HepG2 (cell line): Measurements from ENCODE around the gene COL8A2. TPM values are rescaled to one million over a fixed set of nuclear protein-coding genes. Genes with fewer than 3 reads are reported as not detected.

Source experiments
- ELF3 ChIP-seq: IDR thresholded peaks from 2 replicates; pipeline ENCODE4 v1.6.1; 2016; ENCODE audit warnings: missing genetic modification reagents, missing compliant biosample characterization
- ETV5 ChIP-seq: IDR thresholded peaks from 2 replicates; pipeline ENCODE4 v1.6.1; 2018; ENCODE audit warnings: missing biosample characterization, missing genetic modification reagents, inconsistent platforms, borderline replicate concordance
- FOXM1 ChIP-seq: sonication (generic); formaldehyde crosslinking; IDR thresholded peaks from 2 replicates; pipeline ENCODE4 v1.5.0; 2020; ENCODE audit warnings: missing genetic modification reagents
- GABPA ChIP-seq, 2 experiments: IDR thresholded peaks; 2 replicates each; pipeline ENCODE4 v1.6.1; 2011 to 2016; ENCODE audit warnings: low read depth in 2 of 2, low read length in 1 of 2, missing biosample characterization in 1 of 2, missing genetic modification characterization in 1 of 2
- HIVEP1 ChIP-seq: sonication (generic); formaldehyde crosslinking; IDR thresholded peaks from 2 replicates; pipeline ENCODE4 v1.4.0; 2020; ENCODE audit warnings: mild to moderate bottlenecking, missing genetic modification reagents
- JUNB ChIP-seq: sonication (generic); formaldehyde crosslinking; IDR thresholded peaks from 2 replicates; pipeline ENCODE4 v1.8.0; 2022; ENCODE audit warnings: missing genetic modification reagents, mild to moderate bottlenecking, borderline replicate concordance
- PAX8 ChIP-seq: sonication (generic); formaldehyde crosslinking; IDR thresholded peaks from 2 replicates; pipeline ENCODE4 v1.8.0; 2022; ENCODE audit warnings: mild to moderate bottlenecking, missing genetic modification reagents, borderline replicate concordance
- PRMT3 ChIP-seq: sonication (generic); formaldehyde crosslinking; IDR thresholded peaks from 2 replicates; pipeline ENCODE4 v1.8.1; 2022; ENCODE audit warnings: low read depth, mild to moderate bottlenecking, moderate library complexity, missing genetic modification reagents, borderline replicate concordance
- TCF7L2 ChIP-seq: IDR thresholded peaks from 2 replicates; pipeline ENCODE4 v1.6.1; 2011; ENCODE audit warnings: mild to moderate bottlenecking, low read depth, low read length, moderate library complexity
- TEAD3 ChIP-seq: optimal IDR thresholded peaks from 2 replicates; pipeline ENCODE3; 2016; ENCODE audit warnings: borderline replicate concordance
- ZIK1 ChIP-seq: sonication (generic); formaldehyde crosslinking; IDR thresholded peaks from 2 replicates; pipeline ENCODE4 v1.5.0; 2020; ENCODE audit warnings: mild to moderate bottlenecking, low read depth, missing genetic modification reagents, borderline replicate concordance
- ZMYM3 ChIP-seq: sonication (generic); formaldehyde crosslinking; IDR thresholded peaks from 2 replicates; pipeline ENCODE4 v1.5.1; 2020; ENCODE audit warnings: mild to moderate bottlenecking, missing genetic modification reagents
- ZNF121 ChIP-seq: sonication (generic); formaldehyde crosslinking; IDR thresholded peaks from 2 replicates; pipeline ENCODE4 v1.5.0; 2020; ENCODE audit warnings: mild to moderate bottlenecking, missing genetic modification reagents
- ZNF598 ChIP-seq: sonication (generic); formaldehyde crosslinking; IDR thresholded peaks from 2 replicates; pipeline ENCODE4 v1.5.1; 2020; ENCODE audit warnings: mild to moderate bottlenecking, missing genetic modification reagents, borderline replicate concordance
- ZSCAN29 ChIP-seq: sonication (generic); formaldehyde crosslinking; conservative IDR thresholded peaks from 2 replicates; pipeline ENCODE4 v1.4.0; 2020; ENCODE audit warnings: mild to moderate bottlenecking, missing genetic modification reagents
- polyA plus RNA-seq, 8 experiments: library from polyadenylated mRNA; depleted of rRNA in 3 of 8; stranded (reverse) in 7 of 8; unstranded in 1 of 8; fragments of >200 nt; fragmentation: Illumina TruSeq in 4 of 8; extraction: Trizol in 4 of 8; gene quantifications; 2 replicates each; pipeline versions ENCODE4 v1.2.1 to v1.2.3, GENCODE V29; 2011 to 2016; ENCODE audit warnings: low read depth in 4 of 8, missing spikeins in 1 of 8, mixed read lengths in 1 of 8; ENCODE audit not compliant: insufficient read depth in 1 of 8
- total RNA-seq, 5 experiments: library from RNA; depleted of rRNA; stranded (reverse); fragments of >200 nt; fragmentation: Illumina TruSeq; extraction: Trizol; gene quantifications; 2 replicates each; pipeline ENCODE4 v1.2.3, GENCODE V29; 2016; ENCODE audit warnings: low read depth in 1 of 5
- TF ChIP-seq, protein P1 (sequence below): sonication (generic); IDR thresholded peaks from 2 replicates; pipeline ENCODE4 v1.6.1; 2016; ENCODE audit warnings: low read depth, borderline replicate concordance
- TF ChIP-seq, protein P2 (sequence below): sonication (generic); formaldehyde crosslinking; IDR thresholded peaks from 2 replicates; pipeline ENCODE4 v1.5.0; 2020; ENCODE audit warnings: mild to moderate bottlenecking, missing genetic modification reagents
- TF ChIP-seq, protein P3 (sequence below): sonication (generic); formaldehyde crosslinking; IDR thresholded peaks from 2 replicates; pipeline ENCODE4 v1.5.1; 2020; ENCODE audit warnings: mild to moderate bottlenecking, missing genetic modification reagents, moderate library complexity
- TF ChIP-seq, protein P4 (sequence below): sonication (generic); formaldehyde crosslinking; IDR thresholded peaks from 2 replicates; pipeline ENCODE4 v1.4.0; 2020; ENCODE audit warnings: missing genetic modification reagents, mild to moderate bottlenecking, borderline replicate concordance
- TF ChIP-seq, protein P5 (sequence below): sonication (generic); formaldehyde crosslinking; IDR thresholded peaks from 2 replicates; pipeline ENCODE4 v1.4.0; 2020; ENCODE audit warnings: missing genetic modification reagents

The COL8A2 gene
- total and polyA plus RNA-seq, 2 of the 13 experiments (the other 11 are each of a cell fraction or from before 2014, with no cell fraction given) = 0.13 to 0.24 TPM

DNA sequence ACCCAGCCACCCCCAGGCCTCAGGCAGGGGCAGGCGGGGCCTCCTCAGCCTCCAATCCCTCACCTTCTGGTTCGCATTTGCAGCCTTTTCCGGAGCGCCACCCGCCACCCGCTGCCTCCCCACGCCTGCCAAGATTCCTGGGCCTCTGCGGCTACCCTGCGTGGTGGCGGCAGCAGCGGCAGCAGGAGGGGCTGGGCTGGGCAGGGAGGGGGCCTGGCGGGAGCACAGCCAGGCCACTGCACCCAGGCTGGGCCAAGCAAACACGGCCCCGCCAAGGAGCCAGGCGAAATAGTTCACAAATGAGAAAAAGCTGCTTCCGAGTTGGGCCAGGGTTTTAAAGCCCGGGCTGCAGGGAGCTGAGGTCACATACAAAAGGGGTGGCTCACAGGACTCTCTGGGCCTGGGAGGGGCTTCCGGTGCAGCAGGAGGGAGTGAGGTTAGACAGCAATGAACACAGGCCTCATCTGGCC, 9.8 kb downstream of the COL8A2 start (continued):
- TF ChIP-seq ZNF598 (no peak), ZIK1 (no peak), TCF7L2 (no peak), PAX8 (no peak), JUNB (CRISPR knock-in tag) (no peak), TEAD3 (CRISPR knock-in tag) (peak; percentile 5), ZNF121 (CRISPR knock-in tag) (peak; percentile 58; the same call in 1 of the 2 replicates), ELF3 (CRISPR knock-in tag) (no peak), ZSCAN29 (CRISPR knock-in tag) (0 out of 2 replicates have a peak, but pooled peaks have one; percentile 53), HIVEP1 (CRISPR knock-in tag) (0 out of 2 replicates have a peak, but pooled peaks have one; percentile 43), PRMT3 (CRISPR knock-in tag) (no peak), FOXM1 (CRISPR knock-in tag) (no peak), ZMYM3 (CRISPR knock-in tag) (peak; percentile 89), GABPA (IDR thresholded peaks at IDR 0.05; ENCODE audit: low read depth, low read length) (no peak), GABPA (CRISPR knock-in tag; IDR thresholded peaks at IDR 0.05; ENCODE audit: low read depth) (no peak; the same call in 1 of the 2 replicates), ETV5 (peak; percentile 71; the same call in 1 of the 2 replicates)
- TF ChIP-seq, protein P1, sequence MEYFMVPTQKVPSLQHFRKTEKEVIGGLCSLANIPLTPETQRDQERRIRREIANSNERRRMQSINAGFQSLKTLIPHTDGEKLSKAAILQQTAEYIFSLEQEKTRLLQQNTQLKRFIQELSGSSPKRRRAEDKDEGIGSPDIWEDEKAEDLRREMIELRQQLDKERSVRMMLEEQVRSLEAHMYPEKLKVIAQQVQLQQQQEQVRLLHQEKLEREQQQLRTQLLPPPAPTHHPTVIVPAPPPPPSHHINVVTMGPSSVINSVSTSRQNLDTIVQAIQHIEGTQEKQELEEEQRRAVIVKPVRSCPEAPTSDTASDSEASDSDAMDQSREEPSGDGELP = no peak; the same call in 1 of the 2 replicates
- TF ChIP-seq, protein P2, sequence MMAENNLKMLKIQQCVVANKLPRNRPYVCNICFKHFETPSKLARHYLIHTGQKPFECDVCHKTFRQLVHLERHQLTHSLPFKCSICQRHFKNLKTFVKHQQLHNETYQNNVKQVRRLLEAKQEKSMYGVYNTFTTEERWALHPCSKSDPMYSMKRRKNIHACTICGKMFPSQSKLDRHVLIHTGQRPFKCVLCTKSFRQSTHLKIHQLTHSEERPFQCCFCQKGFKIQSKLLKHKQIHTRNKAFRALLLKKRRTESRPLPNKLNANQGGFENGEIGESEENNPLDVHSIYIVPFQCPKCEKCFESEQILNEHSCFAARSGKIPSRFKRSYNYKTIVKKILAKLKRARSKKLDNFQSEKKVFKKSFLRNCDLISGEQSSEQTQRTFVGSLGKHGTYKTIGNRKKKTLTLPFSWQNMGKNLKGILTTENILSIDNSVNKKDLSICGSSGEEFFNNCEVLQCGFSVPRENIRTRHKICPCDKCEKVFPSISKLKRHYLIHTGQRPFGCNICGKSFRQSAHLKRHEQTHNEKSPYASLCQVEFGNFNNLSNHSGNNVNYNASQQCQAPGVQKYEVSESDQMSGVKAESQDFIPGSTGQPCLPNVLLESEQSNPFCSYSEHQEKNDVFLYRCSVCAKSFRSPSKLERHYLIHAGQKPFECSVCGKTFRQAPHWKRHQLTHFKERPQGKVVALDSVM = peak; percentile 79
- TF ChIP-seq, protein P3, sequence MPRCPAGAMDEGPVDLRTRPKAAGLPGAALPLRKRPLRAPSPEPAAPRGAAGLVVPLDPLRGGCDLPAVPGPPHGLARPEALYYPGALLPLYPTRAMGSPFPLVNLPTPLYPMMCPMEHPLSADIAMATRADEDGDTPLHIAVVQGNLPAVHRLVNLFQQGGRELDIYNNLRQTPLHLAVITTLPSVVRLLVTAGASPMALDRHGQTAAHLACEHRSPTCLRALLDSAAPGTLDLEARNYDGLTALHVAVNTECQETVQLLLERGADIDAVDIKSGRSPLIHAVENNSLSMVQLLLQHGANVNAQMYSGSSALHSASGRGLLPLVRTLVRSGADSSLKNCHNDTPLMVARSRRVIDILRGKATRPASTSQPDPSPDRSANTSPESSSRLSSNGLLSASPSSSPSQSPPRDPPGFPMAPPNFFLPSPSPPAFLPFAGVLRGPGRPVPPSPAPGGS (CRISPR knock-in tag) = no peak
- TF ChIP-seq, protein P4, sequence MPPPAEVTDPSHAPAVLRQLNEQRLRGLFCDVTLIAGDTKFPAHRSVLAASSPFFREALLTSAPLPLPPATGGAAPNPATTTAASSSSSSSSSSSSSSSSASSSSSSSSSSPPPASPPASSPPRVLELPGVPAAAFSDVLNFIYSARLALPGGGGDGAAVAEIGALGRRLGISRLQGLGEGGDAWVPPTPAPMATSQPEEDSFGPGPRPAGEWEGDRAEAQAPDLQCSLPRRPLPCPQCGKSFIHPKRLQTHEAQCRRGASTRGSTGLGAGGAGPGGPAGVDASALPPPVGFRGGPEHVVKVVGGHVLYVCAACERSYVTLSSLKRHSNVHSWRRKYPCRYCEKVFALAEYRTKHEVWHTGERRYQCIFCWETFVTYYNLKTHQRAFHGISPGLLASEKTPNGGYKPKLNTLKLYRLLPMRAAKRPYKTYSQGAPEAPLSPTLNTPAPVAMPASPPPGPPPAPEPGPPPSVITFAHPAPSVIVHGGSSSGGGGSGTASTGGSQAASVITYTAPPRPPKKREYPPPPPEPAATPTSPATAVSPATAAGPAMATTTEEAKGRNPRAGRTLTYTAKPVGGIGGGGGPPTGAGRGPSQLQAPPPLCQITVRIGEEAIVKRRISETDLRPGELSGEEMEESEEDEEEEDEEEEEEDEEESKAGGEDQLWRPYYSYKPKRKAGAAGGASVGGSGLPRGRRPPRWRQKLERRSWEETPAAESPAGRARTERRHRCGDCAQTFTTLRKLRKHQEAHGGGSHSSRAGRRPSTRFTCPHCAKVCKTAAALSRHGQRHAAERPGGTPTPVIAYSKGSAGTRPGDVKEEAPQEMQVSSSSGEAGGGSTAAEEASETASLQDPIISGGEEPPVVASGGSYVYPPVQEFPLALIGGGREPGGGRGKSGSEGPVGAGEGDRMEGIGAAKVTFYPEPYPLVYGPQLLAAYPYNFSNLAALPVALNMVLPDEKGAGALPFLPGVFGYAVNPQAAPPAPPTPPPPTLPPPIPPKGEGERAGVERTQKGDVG (CRISPR knock-in tag) = no peak
- TF ChIP-seq, protein P5, sequence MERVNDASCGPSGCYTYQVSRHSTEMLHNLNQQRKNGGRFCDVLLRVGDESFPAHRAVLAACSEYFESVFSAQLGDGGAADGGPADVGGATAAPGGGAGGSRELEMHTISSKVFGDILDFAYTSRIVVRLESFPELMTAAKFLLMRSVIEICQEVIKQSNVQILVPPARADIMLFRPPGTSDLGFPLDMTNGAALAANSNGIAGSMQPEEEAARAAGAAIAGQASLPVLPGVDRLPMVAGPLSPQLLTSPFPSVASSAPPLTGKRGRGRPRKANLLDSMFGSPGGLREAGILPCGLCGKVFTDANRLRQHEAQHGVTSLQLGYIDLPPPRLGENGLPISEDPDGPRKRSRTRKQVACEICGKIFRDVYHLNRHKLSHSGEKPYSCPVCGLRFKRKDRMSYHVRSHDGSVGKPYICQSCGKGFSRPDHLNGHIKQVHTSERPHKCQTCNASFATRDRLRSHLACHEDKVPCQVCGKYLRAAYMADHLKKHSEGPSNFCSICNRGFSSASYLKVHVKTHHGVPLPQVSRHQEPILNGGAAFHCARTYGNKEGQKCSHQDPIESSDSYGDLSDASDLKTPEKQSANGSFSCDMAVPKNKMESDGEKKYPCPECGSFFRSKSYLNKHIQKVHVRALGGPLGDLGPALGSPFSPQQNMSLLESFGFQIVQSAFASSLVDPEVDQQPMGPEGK (CRISPR knock-in tag) = peak; percentile 44
